GM08714 (cell line): ENCODE data around the gene SPCS1.
A peak's percentile ranks its signal among the peaks of the same experiment; 100 is the strongest.
"Not testable (repeated sequence)": the region's sequence is repeated elsewhere in the genome, so short reads cannot be mapped to it uniquely, and the experiment has no call there.

Experiments used
- H3K4me3 ChIP-seq: fragments of 200-500 bp; sonication (Bioruptor generic); 2 replicates; pipeline ENCODE4 v1.5.1; 2014; ENCODE audit warnings: mild to moderate bottlenecking, low read length, inconsistent platforms
- ZNF274 ChIP-seq: IDR thresholded peaks from 2 replicates; pipeline ENCODE4 v1.6.1; 2012; ENCODE audit warnings: mild to moderate bottlenecking, low read depth, low read length

SPCS1 gene

GRCh38 chr3:52705688-52706686 is at the start of gene SPCS1, which contains the start of gene GLT8D1:
Gene SPCS1 (plus strand): TSS chr3:52706106. CDS start chr3:52706247, 141 bp downstream.
Gene GLT8D1 (minus strand): TSS chr3:52705791. CDS start chr3:52700460, 5,331 bp downstream.
- peak within 1 kb of the TSS; percentile 89 for H3K4me3 ChIP-seq
- no peak for TF ChIP-seq ZNF274

GRCh38 chr3:52660046-52660445 is 45.9 kb upstream of the SPCS1 start:
- no peak for TF ChIP-seq ZNF274

DNA sequence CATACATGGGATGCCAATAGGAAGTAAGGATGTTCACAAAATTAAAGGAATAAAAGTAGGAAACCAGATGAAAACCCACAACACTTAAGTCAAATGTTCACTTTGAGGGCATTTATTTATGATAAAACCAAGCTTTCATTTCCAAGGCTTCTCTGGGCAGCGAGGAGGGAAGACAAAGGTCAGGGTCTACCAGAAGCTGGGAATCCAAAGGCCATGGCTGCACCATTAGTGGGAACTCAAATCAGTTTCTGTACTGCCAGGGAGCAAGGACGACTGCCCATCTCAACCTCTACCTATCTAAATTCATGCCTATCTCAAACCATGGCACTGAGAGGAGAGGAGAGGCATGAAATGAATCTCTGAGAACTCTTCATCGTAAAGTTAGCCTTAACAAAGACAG is 42.8 kb upstream of the SPCS1 start:
- no peak overlapping the region for H3K4me3 ChIP-seq
- TF ChIP-seq ZNF274, result no peak

More at GRCh38 chr3:52660046-52660445, 45.9 kb upstream of the SPCS1 start:
- H3K4me3 ChIP-seq, result no peak overlapping the region

GRCh38 chr3:52670621-52671521 is 35.0 kb upstream of the SPCS1 start:
- no peak overlapping the region for H3K4me3 ChIP-seq
- TF ChIP-seq ZNF274, result no peak

DNA sequence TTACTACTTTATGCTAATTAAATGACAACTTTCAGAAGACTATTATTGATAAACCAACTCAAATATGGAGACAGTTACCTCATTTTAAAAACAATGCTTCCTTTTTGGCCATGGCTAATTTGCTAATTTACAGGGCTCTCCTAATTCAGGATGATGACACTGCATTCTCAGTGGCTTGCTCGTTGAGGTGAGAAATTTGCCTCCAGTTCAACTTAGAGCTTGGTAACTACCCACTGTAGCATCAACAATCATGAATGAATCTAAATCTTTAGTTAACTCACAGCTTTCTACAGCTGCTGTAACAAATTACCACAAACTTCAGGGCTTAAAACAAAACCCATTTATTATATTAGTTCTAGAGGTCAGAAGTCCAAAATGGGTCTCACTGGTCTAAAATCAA is 34.2 kb upstream of the SPCS1 start:
- no peak overlapping the region for H3K4me3 ChIP-seq
- TF ChIP-seq ZNF274, result no peak

DNA sequence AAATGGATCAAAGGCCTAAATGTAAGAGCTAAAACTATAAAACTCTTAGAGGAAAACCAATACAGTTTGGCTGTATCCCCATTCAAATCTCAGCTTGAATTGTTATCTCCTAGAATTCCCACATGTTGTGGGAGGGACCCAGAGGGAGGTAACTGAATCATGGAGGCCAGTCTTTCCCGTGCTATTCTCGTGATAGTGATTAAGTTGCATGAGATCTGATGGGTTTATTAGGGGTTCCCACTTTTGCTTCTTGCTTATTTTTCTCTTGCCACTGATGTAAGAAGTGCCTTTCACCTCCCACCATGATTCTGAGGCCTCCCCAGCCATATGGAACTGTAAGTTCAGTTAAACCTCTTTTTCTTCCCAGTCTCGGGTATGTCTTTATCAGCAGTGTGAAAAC is 29.7 kb upstream of the SPCS1 start:
- not testable (repeated sequence) for H3K4me3 ChIP-seq

- no peak for TF ChIP-seq ZNF274
- H3K4me3 ChIP-seq, result no peak overlapping the region
Measured at GRCh38 chr3:52678265-52679198, 27.4 kb upstream of the SPCS1 start.

DNA sequence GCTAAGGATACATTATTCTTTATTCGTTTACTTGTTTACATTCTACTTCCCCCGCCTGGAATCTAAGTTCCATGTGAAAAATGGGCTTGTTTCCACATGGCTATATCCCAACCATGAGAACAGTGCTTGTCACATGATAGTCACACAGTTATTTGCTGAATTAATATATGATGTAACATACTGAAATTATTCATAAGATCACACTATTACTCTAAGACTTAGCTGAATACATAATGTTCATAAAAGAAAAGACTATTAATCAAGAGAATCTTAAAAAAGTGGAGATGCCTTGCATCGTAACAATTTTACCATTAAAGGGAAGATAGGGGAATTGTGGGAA is 26.7 kb upstream of the SPCS1 start:
- H3K4me3 ChIP-seq, result no peak overlapping the region
- TF ChIP-seq ZNF274, result no peak

- H3K4me3 ChIP-seq, result no peak overlapping the region
- TF ChIP-seq ZNF274, result no peak
Measured at GRCh38 chr3:52679811-52680210, 26.1 kb upstream of the SPCS1 start.

GRCh38 chr3:52681596-52681995 is 24.3 kb upstream of the SPCS1 start:
- no peak for TF ChIP-seq ZNF274
- no peak overlapping the region for H3K4me3 ChIP-seq

DNA sequence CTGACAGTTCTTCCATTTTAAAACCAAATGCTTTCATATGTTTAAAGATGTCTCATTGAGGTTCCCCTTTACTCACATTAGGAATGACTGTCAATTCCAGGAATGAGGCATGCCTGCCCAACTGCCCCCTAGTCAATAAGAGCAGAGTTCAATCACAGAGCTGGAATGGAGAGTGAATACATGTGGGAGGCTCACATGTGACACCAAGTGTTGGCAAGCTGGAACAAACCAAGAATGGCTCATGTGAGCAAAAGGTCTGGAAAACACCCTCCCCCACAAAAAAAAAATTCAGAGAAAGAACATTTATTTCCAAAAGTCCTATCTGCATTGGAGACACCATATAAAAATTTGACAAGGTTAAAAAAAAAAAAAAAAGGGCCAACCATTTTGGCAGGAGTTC is 23.9 kb upstream of the SPCS1 start:
- no peak overlapping the region for H3K4me3 ChIP-seq
- no peak for TF ChIP-seq ZNF274

GRCh38 chr3:52683611-52684010 is 22.3 kb upstream of the SPCS1 start:
- H3K4me3 ChIP-seq, result no peak overlapping the region
- TF ChIP-seq ZNF274, result no peak

DNA sequence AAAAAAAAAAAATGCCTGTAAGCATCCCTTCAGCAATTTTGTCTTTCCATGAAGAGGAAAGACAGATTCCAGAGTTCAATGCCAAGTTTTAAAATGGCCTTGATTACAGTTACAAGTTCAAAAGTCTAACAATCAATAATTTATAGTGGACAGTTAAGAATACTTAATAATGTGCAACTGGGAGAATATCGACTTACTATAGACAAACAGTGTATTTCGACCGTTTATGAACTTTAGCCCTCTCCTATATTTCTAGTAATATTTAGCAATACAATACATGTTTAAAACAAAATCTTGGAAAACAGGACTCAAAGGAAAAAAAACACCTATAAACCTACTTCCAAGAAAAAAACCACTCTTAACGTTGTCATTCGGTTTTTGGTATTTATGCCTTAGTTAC is 21.7 kb upstream of the SPCS1 start:
- H3K4me3 ChIP-seq, result peak overlapping the region; percentile 98; the same call in 1 of the 2 replicates
- TF ChIP-seq ZNF274, result no peak
